Thyroid gland (tissue), 4 donors: ENCODE data around the gene ABCF2. TPM values are rescaled to one million over a fixed set of nuclear protein-coding genes. Genes with fewer than 3 reads are reported as not detected.

Source experiments
- DNase-seq, 2 donors: peaks; one replicate each; pipeline ENCODE4 v3.0.0-alpha.2; 2019
- H3K27ac ChIP-seq, 3 donors: fragments of 200-600 bp; sonication (generic); 1 replicate in 2 of 3; 2 replicates in 1 of 3; pipeline ENCODE4 v1.5.1; 2016 to 2019; ENCODE audit warnings: mild to moderate bottlenecking in 1 of 3, moderate library complexity in 1 of 3
- H3K27me3 ChIP-seq: fragments of 200-600 bp; sonication (generic); one replicate; pipeline ENCODE4 v1.5.1; 2019
- H3K36me3 ChIP-seq, 2 donors: fragments of 200-600 bp; sonication (generic); one replicate each; pipeline ENCODE4 v1.5.1; 2016 to 2019
- H3K4me1 ChIP-seq, 2 donors: fragments of 200-600 bp; sonication (generic); one replicate each; pipeline ENCODE4 v1.5.1; 2017 to 2019
- H3K4me3 ChIP-seq, 3 donors: fragments of 200-600 bp; sonication (generic); replicated peaks in 1 of 3; 1 replicate in 2 of 3; 2 replicates in 1 of 3; pipeline ENCODE4 v1.5.1; 2016; ENCODE audit warnings: mild to moderate bottlenecking in 1 of 3
- H3K9me3 ChIP-seq: fragments of 200-600 bp; sonication (generic); one replicate; pipeline ENCODE4 v1.5.1; 2017
- POLR2A ChIP-seq, 2 donors: fragments of 450-650 bp; IDR thresholded peaks; one replicate each; pipeline ENCODE4 v1.6.1; 2017; ENCODE audit warnings: antibody characterized with exemption in 2 of 2, mild to moderate bottlenecking in 2 of 2, moderate library complexity in 1 of 2
- WGBS, 2 donors: methylation state at CpG; one replicate each; pipeline ENCODE4 v1.1.5; 2017; 5-methylcytosine and 5-hydroxymethylcytosine counted together
- intact Hi-C: fragments of 100-400 bp; cut with DNase I; formaldehyde crosslinking; loops from one replicate; pipeline ENCODE4 v1.15.1; 2023
- total RNA-seq, 4 donors: library from RNA; depleted of rRNA; stranded (reverse); fragments of >200 nt; gene quantifications; one replicate each; pipeline ENCODE4 v1.2.3, GENCODE V29; 2016
- TF ChIP-seq, protein P1 (sequence below), 6 experiments: fragments of 200-600 bp in 3 of 6; fragments of 450-650 bp in 3 of 6; sonication (generic) in 3 of 6; IDR thresholded peaks; one replicate each; pipeline ENCODE4 v1.5.1; 2016 to 2019; ENCODE audit warnings: antibody characterized with exemption in 6 of 6, mild to moderate bottlenecking in 2 of 6, inconsistent platforms in 1 of 6, moderate library complexity in 1 of 6

ABCF2 gene
- total RNA-seq, 4 donors from 2014 or later: 23.8 to 39.4 (median 34.1) TPM

DNA sequence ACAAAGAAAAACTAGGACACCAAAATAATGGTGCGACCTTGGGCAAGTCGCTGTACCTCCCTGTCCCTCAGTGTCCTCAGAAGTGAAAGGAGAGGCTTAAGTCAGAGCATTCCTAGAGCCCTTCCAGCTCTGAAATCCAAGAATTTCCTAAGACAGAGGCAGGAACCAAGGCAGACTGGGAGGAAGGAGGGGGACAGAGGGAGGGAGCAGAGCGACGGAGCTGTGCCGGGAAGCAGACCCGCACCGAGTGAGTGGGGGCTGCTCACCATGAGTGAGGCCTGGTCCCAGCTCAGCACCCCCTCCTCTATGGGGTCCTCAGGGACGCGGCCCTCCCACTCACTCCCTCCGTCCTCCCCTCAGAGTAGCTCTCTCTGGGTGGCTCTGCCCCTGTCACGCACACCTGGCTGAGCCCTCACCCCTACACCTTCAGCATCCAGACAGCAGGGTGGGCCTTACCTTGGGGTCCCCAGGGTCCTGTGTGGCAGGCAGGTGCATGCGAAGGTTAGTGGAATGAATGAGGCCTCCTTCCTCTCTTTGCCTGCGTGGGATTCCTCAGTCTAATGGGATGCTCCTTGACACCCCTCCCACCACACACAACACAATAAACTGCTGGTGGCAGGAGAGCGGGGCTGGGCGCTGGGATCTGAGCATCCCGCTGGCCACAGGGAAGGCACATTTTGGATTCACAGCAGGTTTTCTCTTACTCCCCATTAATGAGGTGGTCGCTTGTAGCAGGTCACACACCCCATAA lies 26.1 kb upstream of the ABCF2 start:
- WGBS, 2 donors: 69 to 72% methylated on average over 15 to 17 of the region's 17 CpGs
- no peak for TF ChIP-seq POLR2A (IDR thresholded peaks at IDR 0.05)
- TF ChIP-seq, protein P1, sequence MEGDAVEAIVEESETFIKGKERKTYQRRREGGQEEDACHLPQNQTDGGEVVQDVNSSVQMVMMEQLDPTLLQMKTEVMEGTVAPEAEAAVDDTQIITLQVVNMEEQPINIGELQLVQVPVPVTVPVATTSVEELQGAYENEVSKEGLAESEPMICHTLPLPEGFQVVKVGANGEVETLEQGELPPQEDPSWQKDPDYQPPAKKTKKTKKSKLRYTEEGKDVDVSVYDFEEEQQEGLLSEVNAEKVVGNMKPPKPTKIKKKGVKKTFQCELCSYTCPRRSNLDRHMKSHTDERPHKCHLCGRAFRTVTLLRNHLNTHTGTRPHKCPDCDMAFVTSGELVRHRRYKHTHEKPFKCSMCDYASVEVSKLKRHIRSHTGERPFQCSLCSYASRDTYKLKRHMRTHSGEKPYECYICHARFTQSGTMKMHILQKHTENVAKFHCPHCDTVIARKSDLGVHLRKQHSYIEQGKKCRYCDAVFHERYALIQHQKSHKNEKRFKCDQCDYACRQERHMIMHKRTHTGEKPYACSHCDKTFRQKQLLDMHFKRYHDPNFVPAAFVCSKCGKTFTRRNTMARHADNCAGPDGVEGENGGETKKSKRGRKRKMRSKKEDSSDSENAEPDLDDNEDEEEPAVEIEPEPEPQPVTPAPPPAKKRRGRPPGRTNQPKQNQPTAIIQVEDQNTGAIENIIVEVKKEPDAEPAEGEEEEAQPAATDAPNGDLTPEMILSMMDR (IDR thresholded peaks at IDR 0.05): no peak

GRCh38 chr7:151252561-151252835 lies 25.5 kb upstream of the ABCF2 start:
- H3K27me3 ChIP-seq: no peaks in the 10 kb centered on the region
- no peaks in the 10 kb centered on the region for H3K9me3 ChIP-seq
- no peaks in the 10 kb centered on the region for H3K36me3 ChIP-seq
- H3K4me1 ChIP-seq: peaks cover 28 to 42% of the 10 kb centered on the region in 2 donors
- intact Hi-C loops: no loop called here
- H3K27ac ChIP-seq: peak overlapping the region in 2 of 3 donors; percentile 63 to 88
- TF ChIP-seq, protein P1 (IDR thresholded peaks at IDR 0.05): no peak
- no peak for TF ChIP-seq POLR2A (IDR thresholded peaks at IDR 0.05)
- DNase-seq: no peak
- 10 to 30% methylated on average over 6 to 9 of the region's 9 CpGs for WGBS, 2 donors
- peak overlapping the region in 2 of 3 donors; percentile 54 to 96 for H3K4me3 ChIP-seq

More for the DNA sequence above, 26.1 kb upstream of the ABCF2 start:
- Histone ChIP-seq H3K4me1 (peaks cover 22 to 38% of the 10 kb centered on the region in 2 donors), H3K27me3 (no peaks in the 10 kb centered on the region), H3K9me3 (no peaks in the 10 kb centered on the region), H3K36me3 (no peaks in the 10 kb centered on the region), H3K27ac (no peak overlapping the region), H3K4me3 (no peak overlapping the region)
- no peak for DNase-seq
- intact Hi-C loops: no loop called here

- intact Hi-C loops: no loop called here
- TF ChIP-seq, protein P1 (IDR thresholded peaks at IDR 0.05): no peak
- peak in 1 of 2 donors; percentile 53 for TF ChIP-seq POLR2A (IDR thresholded peaks at IDR 0.05)
- H3K4me1 ChIP-seq: peaks cover 34 to 48% of the 10 kb centered on the region in 2 donors
- H3K36me3 ChIP-seq: no peaks in the 10 kb centered on the region
- 2 to 3% methylated on average over 28 to 42 of the region's 79 CpGs for WGBS, 2 donors
- H3K9me3 ChIP-seq: no peaks in the 10 kb centered on the region
- H3K27ac ChIP-seq: peak overlapping the region; percentile 80 to 88 (median 87)
- H3K4me3 ChIP-seq: peak overlapping the region in 2 of 3 donors; percentile 54 to 96
- peak; percentile 72 to 73 for DNase-seq
- H3K27me3 ChIP-seq: no peaks in the 10 kb centered on the region
These were observed 24.9 kb upstream of the ABCF2 start for GRCh38 chr7:151251689-151252560.

DNA sequence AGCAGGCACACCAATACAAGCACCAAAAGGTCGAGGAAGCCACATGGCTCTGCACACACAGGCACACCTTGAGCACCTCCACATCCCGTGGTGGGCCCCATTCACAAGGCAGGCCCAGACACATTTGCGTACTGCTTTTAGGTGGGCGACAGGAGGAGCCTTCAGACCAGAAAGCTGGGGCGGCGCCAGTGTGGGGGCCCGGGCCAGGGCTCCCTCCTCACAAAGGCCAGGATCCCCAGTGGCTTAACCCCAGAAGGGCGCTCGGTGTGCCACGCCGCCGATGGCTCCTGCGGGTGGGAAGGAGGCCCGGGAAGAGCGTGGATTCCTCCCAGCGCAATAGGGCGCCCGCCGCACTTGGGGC lies 24.3 kb upstream of the ABCF2 start:
- peaks cover 38 to 54% of the 10 kb centered on the region in 2 donors for H3K4me1 ChIP-seq
- DNase-seq: peak; percentile 31 to 40

More for the DNA sequence above, 24.3 kb upstream of the ABCF2 start:
- Histone ChIP-seq H3K27me3 (no peaks in the 10 kb centered on the region), H3K27ac (peak overlapping the region; percentile 80 to 83 (median 80)), H3K9me3 (no peaks in the 10 kb centered on the region), H3K36me3 (no peaks in the 10 kb centered on the region), H3K4me3 (peak overlapping the region in 2 of 3 donors; percentile 51 to 54)
- TF ChIP-seq POLR2A (IDR thresholded peaks at IDR 0.05): no peak
- TF ChIP-seq, protein P1 (IDR thresholded peaks at IDR 0.05): no peak
- intact Hi-C loops: no loop called here
- 11 to 13% methylated on average over 2 to 4 of the region's 19 CpGs for WGBS, 2 donors
